Caco-2 (cell line): ENCODE measurements around the gene WNT3A. TPM values are rescaled to one million over a fixed set of nuclear protein-coding genes. Genes with fewer than 3 reads are reported as not detected.
"Not testable (repeated sequence)": the region's sequence is repeated elsewhere in the genome, so short reads cannot be mapped to it uniquely, and the experiment has no call there.

Experiments used
- BruUV-seq: library from RNA; stranded (reverse); fragments of 400-500 nt; replicated peaks from 2 replicates; lab custom pipeline; 2021; lab: Mats Ljungman, UMichigan
- CTCF ChIA-PET: fragments of 300-600 bp; sonication (Branson Sonifier 250); formaldehyde crosslinking; loops from one replicate; lab custom pipeline; 2022; ENCODE audit warnings: antibody characterized with exemption; lab: Charles Lee
- POLR2A ChIA-PET: fragments of 300-600 bp; sonication (Branson Sonifier 250); formaldehyde crosslinking; loops from one replicate; lab custom pipeline; 2022; ENCODE audit warnings: antibody characterized with exemption; lab: Charles Lee
- DNase-seq, 2 experiments: peaks; one replicate each; pipeline versions ENCODE4 v3.0.0 to v3.0.0-alpha.2; 2020 to 2022
- H3K27me3 ChIP-seq: replicated peaks from 2 replicates; pipeline ENCODE4 v1.6.0; 2011; ENCODE audit warnings: low read length; ENCODE audit not compliant: control insufficient read depth, insufficient read depth
- H3K36me3 ChIP-seq: 2 replicates; pipeline ENCODE4 v1.5.1; 2011; ENCODE audit warnings: low read length; ENCODE audit not compliant: control insufficient read depth, insufficient read depth
- H3K4me1 ChIP-seq: fragments of 250-450 bp; sonication (Bioruptor Pico); 2 replicates; pipeline ENCODE4 v1.5.1; 2020; ENCODE audit warnings: mild to moderate bottlenecking
- H3K4me3 ChIP-seq: 2 replicates; pipeline ENCODE4 v1.5.1; 2011; ENCODE audit warnings: low read depth, mild to moderate bottlenecking, control low read depth, low read length
- H3K9me3 ChIP-seq: fragments of 250-450 bp; sonication (Bioruptor Pico); 2 replicates; pipeline ENCODE4 v1.5.1; 2020; ENCODE audit warnings: mild to moderate bottlenecking, moderate library complexity
- H3K27ac Mint-ChIP-seq: one replicate; pipeline ENCODE4 v1.8.0; 2022; ENCODE audit warnings: mixed read lengths; ENCODE audit not compliant: unreplicated experiment
- H3K27me3 Mint-ChIP-seq: one replicate; pipeline ENCODE4 v1.8.0; 2022; ENCODE audit warnings: mixed read lengths; ENCODE audit not compliant: insufficient read depth, unreplicated experiment
- H3K36me3 Mint-ChIP-seq: one replicate; pipeline ENCODE4 v1.8.0; 2022; ENCODE audit warnings: mild to moderate bottlenecking, mixed read lengths; ENCODE audit not compliant: insufficient read depth, unreplicated experiment
- H3K4me1 Mint-ChIP-seq: one replicate; pipeline ENCODE4 v1.8.0; 2022; ENCODE audit warnings: low read depth, mixed read lengths; ENCODE audit not compliant: unreplicated experiment
- H3K4me3 Mint-ChIP-seq: one replicate; pipeline ENCODE4 v1.8.0; 2022; ENCODE audit warnings: mild to moderate bottlenecking, moderate library complexity, mixed read lengths; ENCODE audit not compliant: unreplicated experiment
- H3K9me3 Mint-ChIP-seq: one replicate; pipeline ENCODE4 v1.8.0; 2022; ENCODE audit warnings: mixed read lengths; ENCODE audit not compliant: unreplicated experiment
- CTCF ChIP-seq, 2 experiments: fragments of 200-600 bp in 1 of 2; IDR thresholded peaks; 1 replicate in 1 of 2; 2 replicates in 1 of 2; pipeline versions ENCODE4 v1.5.1 to v1.8.0; 2011 to 2022; ENCODE audit warnings: antibody characterized with exemption in 1 of 2, control low read depth in 1 of 2, inconsistent platforms in 1 of 2, low read depth in 1 of 2, low read length in 1 of 2, mild to moderate bottlenecking in 1 of 2, moderate library complexity in 1 of 2; ENCODE audit not compliant: insufficient read depth in 1 of 2, severe bottlenecking in 1 of 2, unreplicated experiment in 1 of 2
- intact Hi-C: fragments of 100-400 bp; cut with micrococcal nuclease; formaldehyde crosslinking; loops from one replicate; pipeline ENCODE4 v1.10.0; 2022; ENCODE audit not compliant: unreplicated experiment
- total RNA-seq: library from RNA; stranded (reverse); gene quantifications from 2 replicates; pipeline ENCODE4 v1.2.3, GENCODE V29; 2022

WNT3A gene
- total RNA-seq, 1 experiment from 2014 or later = 0.09 TPM

- no peak for DNase-seq
- ChIA-PET POLR2A (no interaction called here), CTCF (no interaction called here)
These were observed 44.9 kb upstream of the WNT3A start for GRCh38 chr1:227961651-227962466.

GRCh38 chr1:227966733-227967132, 40.1 kb upstream of the WNT3A start:
- H3K9me3 Mint-ChIP-seq, BruUV-seq, H3K9me3 ChIP-seq, H3K27me3 ChIP-seq, H3K27ac Mint-ChIP-seq, H3K27me3 Mint-ChIP-seq, H3K4me1 ChIP-seq, H3K36me3 Mint-ChIP-seq, H3K36me3 ChIP-seq, H3K4me3 Mint-ChIP-seq, DNase-seq, POLR2A ChIA-PET, intact Hi-C loops, H3K4me3 ChIP-seq, H3K4me1 Mint-ChIP-seq: not testable (repeated sequence)
- CTCF ChIA-PET = interaction anchor here (0.6 kb wide), 1 partner anchor 93 kb away, joined by 11 read pairs; no protein-coding TSS in a partner anchor

More at GRCh38 chr1:227961651-227962466, 44.9 kb upstream of the WNT3A start:
- no peak for TF ChIP-seq CTCF (IDR thresholded peaks at IDR 0.05; ENCODE audit: insufficient read depth in 1 of 2, low read depth in 1 of 2, low read length in 1 of 2, severe bottlenecking in 1 of 2, unreplicated experiment in 1 of 2)
- no peaks in the 10 kb centered on the region for H3K27me3 ChIP-seq
- Mint-ChIP-seq H3K27ac (no peak overlapping the region), H3K9me3 (no peaks in the 10 kb centered on the region), H3K4me1 (no peaks in the 10 kb centered on the region), H3K36me3 (no peaks in the 10 kb centered on the region), H3K27me3 (peaks cover 9% of the 10 kb centered on the region), H3K4me3 (no peak overlapping the region)
- no peaks in the 10 kb centered on the region for H3K36me3 ChIP-seq
- no peaks in the 10 kb centered on the region for H3K4me1 ChIP-seq
- intact Hi-C loops = no loop called here
- no peaks in the 10 kb centered on the region for H3K9me3 ChIP-seq
- no peak overlapping the region for H3K4me3 ChIP-seq
- BruUV-seq = no TSS peak

- H3K27me3 Mint-ChIP-seq, H3K4me1 ChIP-seq, H3K4me1 Mint-ChIP-seq, H3K4me3 Mint-ChIP-seq, POLR2A ChIA-PET, intact Hi-C loops, CTCF ChIA-PET, H3K4me3 ChIP-seq, H3K27ac Mint-ChIP-seq, H3K9me3 ChIP-seq, H3K9me3 Mint-ChIP-seq, DNase-seq, H3K36me3 ChIP-seq, H3K36me3 Mint-ChIP-seq, BruUV-seq, H3K27me3 ChIP-seq: not testable (repeated sequence)
These were observed 39.0 kb upstream of the WNT3A start for GRCh38 chr1:227967815-227968214.

- H3K27ac Mint-ChIP-seq, intact Hi-C loops, POLR2A ChIA-PET, DNase-seq, H3K9me3 ChIP-seq, H3K27me3 ChIP-seq, H3K27me3 Mint-ChIP-seq, H3K4me3 Mint-ChIP-seq, H3K36me3 Mint-ChIP-seq, H3K9me3 Mint-ChIP-seq, H3K4me1 Mint-ChIP-seq, H3K36me3 ChIP-seq, CTCF ChIA-PET, H3K4me3 ChIP-seq, BruUV-seq, H3K4me1 ChIP-seq: not testable (repeated sequence)
These were observed 36.5 kb upstream of the WNT3A start for GRCh38 chr1:227970076-227970995.

- H3K27me3 ChIP-seq, H3K9me3 ChIP-seq, H3K9me3 Mint-ChIP-seq, H3K4me1 ChIP-seq, H3K27ac Mint-ChIP-seq, H3K36me3 ChIP-seq, BruUV-seq, H3K27me3 Mint-ChIP-seq, H3K4me3 Mint-ChIP-seq, POLR2A ChIA-PET, DNase-seq, intact Hi-C loops, H3K4me1 Mint-ChIP-seq, CTCF ChIA-PET, H3K36me3 Mint-ChIP-seq, H3K4me3 ChIP-seq: not testable (repeated sequence)
These were observed 35.6 kb upstream of the WNT3A start for GRCh38 chr1:227971216-227971615.
